GM21576 (cell line): ENCODE measurements around the gene BMP6.

Experiments used
- ATAC-seq: cut with Tn5 transposase; IDR thresholded peaks from one replicate; pipeline ENCODE4 v1.9.1; 2021; ENCODE audit warnings: mild to moderate bottlenecking, moderate library complexity; ENCODE audit not compliant: unreplicated experiment

Gene BMP6

GRCh38 chr6:7919871-7920270, 194.0 kb downstream of the BMP6 start:
- ATAC-seq, result no peak

- no peak for ATAC-seq
Measured at GRCh38 chr6:7920425-7920824, 194.5 kb downstream of the BMP6 start.

- ATAC-seq, result no peak
Measured at GRCh38 chr6:7921046-7921445, 195.1 kb downstream of the BMP6 start.

- ATAC-seq, result no peak
Measured at GRCh38 chr6:7921632-7922092, 195.8 kb downstream of the BMP6 start.

GRCh38 chr6:7922596-7922995, 196.7 kb downstream of the BMP6 start:
- ATAC-seq, result no peak

- ATAC-seq, result no peak
Measured at GRCh38 chr6:7924867-7925266, 199.0 kb downstream of the BMP6 start.
